ENCODE data around the gene STK17B. TPM values are rescaled to one million over a fixed set of nuclear protein-coding genes. Genes with fewer than 3 reads are reported as not detected.

The STK17B gene
- total RNA-seq, 3 donors from 2014 or later, result 51.7 to 85.8 (median 57.7) TPM

DNA sequence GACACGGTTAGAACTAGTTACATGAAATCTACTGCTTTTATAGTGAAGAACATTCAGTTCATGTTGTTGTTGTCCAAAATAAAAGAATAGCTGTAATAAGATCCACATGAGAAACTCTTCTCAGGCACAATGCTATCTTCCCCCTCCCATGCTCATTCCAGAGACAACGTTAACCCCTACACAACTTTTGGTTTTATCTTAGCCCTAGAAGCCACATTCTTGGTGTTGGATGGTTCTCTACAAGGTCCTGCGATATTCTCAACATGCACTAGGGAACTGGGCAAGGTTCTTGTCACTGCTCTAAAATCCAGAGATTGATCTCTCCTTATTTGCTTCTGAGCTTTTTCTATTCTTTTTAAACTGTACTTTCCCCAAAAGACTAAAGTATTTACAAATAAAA lies 51.5 kb downstream of the STK17B start:
- no peak overlapping the region for H3K4me3 ChIP-seq
- no peaks in the 10 kb centered on the region for H3K9me3 ChIP-seq
- intact Hi-C loops (cut with DNase I; ENCODE audit: low total_unique reads), result no loop called here
- H3K27me3 ChIP-seq, result no peaks in the 10 kb centered on the region
- H3K27ac ChIP-seq, result peak overlapping the region; percentile 64 to 65
- TF ChIP-seq, protein P1, sequence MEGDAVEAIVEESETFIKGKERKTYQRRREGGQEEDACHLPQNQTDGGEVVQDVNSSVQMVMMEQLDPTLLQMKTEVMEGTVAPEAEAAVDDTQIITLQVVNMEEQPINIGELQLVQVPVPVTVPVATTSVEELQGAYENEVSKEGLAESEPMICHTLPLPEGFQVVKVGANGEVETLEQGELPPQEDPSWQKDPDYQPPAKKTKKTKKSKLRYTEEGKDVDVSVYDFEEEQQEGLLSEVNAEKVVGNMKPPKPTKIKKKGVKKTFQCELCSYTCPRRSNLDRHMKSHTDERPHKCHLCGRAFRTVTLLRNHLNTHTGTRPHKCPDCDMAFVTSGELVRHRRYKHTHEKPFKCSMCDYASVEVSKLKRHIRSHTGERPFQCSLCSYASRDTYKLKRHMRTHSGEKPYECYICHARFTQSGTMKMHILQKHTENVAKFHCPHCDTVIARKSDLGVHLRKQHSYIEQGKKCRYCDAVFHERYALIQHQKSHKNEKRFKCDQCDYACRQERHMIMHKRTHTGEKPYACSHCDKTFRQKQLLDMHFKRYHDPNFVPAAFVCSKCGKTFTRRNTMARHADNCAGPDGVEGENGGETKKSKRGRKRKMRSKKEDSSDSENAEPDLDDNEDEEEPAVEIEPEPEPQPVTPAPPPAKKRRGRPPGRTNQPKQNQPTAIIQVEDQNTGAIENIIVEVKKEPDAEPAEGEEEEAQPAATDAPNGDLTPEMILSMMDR (IDR thresholded peaks at IDR 0.05), result no peak
- no peak for TF ChIP-seq POLR2AphosphoS5 (IDR thresholded peaks at IDR 0.05)
- no peak for TF ChIP-seq POLR2A (IDR thresholded peaks at IDR 0.05)
- H3K4me1 ChIP-seq, result no peaks in the 10 kb centered on the region
- H3K36me3 ChIP-seq, result no peaks in the 10 kb centered on the region
- DNase-seq (ENCODE audit: low spot score in 2 of 2), result no peak

DNA sequence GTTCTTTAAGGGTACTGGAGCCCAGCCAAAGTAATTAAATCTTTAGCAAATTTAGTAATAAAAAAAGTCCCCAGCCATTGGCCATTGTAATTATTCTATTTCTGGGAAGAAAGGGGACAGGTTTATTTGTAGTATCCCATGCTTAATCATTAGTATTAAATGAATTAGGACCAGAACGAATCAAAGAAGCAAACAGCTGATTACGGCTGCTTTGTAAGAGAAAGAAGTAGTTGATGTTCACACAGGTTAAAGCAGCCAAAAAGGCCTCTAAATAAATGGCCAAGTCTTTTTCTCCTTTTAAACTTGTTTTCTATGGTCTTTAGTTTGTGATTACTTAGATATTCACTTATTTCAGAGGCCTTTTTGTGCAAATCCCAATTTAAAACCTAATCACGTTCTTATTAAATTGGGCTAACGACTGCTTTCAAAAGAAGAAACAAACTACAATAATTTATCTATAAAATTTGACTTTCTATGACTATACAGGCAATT lies 54.1 kb downstream of the STK17B start:
- DNase-seq (ENCODE audit: low spot score in 2 of 2), result no peak
- Histone ChIP-seq H3K9me3 (no peaks in the 10 kb centered on the region), H3K27me3 (no peaks in the 10 kb centered on the region), H3K4me3 (no peak overlapping the region), H3K4me1 (peaks cover 0 to 5% of the 10 kb centered on the region in 2 donors), H3K36me3 (no peaks in the 10 kb centered on the region), H3K27ac (no peak overlapping the region)
- TF ChIP-seq, protein P1 (IDR thresholded peaks at IDR 0.05), result no peak
- intact Hi-C loops (cut with DNase I; ENCODE audit: low total_unique reads), result no loop called here

DNA sequence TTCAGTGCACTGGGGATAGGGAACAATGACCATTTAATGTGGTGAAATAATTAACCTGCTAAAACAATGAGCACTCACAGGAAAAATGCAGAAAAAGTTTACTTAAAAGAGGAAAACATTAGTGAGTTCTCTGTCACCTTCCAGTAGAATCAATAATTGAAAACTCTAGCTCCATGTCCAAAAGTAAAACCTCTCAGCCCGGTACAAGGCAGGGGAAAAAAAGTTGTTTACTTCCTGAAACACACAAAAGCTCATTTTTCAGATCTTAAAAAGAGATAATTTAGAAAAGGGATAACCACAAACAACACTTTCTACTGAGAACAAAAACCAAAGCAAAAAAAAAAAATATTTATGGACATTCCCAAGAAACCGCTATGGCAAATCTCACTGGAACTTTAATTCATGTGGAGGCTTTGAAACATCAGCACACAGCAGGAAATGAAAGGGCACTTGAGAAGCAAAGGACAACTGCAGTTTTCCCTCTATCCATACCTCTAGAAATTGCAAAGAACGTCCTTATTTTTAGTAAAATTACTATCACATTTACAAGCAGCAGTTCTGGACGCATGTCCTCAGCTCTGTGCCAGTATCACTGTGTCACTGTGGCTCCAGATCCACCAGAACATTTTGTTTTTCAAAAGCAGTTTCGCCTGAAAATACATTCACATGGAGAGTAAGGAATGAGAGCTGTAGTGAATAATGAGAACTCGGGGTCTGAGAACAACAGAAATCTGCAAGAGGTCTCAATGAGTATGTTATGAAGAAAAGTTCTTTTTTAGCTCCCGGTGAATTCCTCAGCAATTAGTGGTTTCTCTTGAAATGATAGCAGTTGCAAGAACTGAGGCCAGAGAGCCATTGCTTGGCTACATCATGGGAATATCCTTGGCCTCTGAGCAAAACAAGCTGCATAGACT lies 58.1 kb downstream of the STK17B start:
- Histone ChIP-seq H3K27ac (peak overlapping the region; percentile 69 to 70), H3K36me3 (no peaks in the 10 kb centered on the region), H3K9me3 (no peaks in the 10 kb centered on the region), H3K27me3 (no peaks in the 10 kb centered on the region), H3K4me1 (peaks cover 0 to 5% of the 10 kb centered on the region in 2 donors), H3K4me3 (peak overlapping the region in 1 of 3 donors; percentile 4)
- no peak for DNase-seq (ENCODE audit: low spot score in 2 of 2)
- TF ChIP-seq, protein P1 (IDR thresholded peaks at IDR 0.05), result no peak
- peak in 1 of 3 donors; percentile 51 for TF ChIP-seq POLR2AphosphoS5 (IDR thresholded peaks at IDR 0.05)
- intact Hi-C loops (cut with DNase I; ENCODE audit: low total_unique reads), result no loop called here

DNA sequence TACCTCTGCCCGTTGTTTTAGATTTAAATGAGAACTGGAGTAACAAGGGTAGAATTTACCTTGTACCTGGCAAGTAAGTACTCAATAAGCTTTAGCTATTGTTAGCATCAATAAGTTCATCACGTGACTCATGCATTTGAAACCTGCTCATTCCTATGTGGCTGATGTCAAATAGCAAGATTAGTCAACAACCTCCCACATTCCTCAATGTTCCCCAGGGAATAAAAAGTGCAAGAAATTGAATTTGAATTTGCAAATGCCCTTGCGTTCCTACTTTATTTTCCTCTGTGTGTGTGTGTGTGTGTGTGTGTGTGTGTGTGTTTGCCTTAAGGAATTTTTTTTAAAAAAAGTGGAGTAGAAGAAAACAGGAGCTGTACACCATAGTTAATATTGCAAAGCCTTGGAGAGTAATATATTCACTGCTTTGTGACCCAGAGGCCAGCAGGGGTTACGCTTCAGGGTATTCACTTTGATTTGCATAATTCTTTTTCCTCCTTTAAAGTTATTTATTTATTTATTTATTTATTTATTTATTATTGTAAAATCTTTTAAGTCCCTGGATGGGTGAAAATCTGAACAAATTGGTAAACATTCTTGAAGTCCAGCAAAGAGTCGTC lies 58.9 kb downstream of the STK17B start:
- peak overlapping the region; percentile 69 to 70 for H3K27ac ChIP-seq
- no peak for DNase-seq (ENCODE audit: low spot score in 2 of 2)
- H3K27me3 ChIP-seq, result no peaks in the 10 kb centered on the region
- no peak overlapping the region for H3K4me3 ChIP-seq
- TF ChIP-seq, protein P1 (IDR thresholded peaks at IDR 0.05), result no peak
- TF ChIP-seq POLR2AphosphoS5 (IDR thresholded peaks at IDR 0.05), result no peak
- no peak for TF ChIP-seq POLR2A (IDR thresholded peaks at IDR 0.05)
- peaks cover 0 to 5% of the 10 kb centered on the region in 2 donors for H3K4me1 ChIP-seq
- intact Hi-C loops (cut with DNase I; ENCODE audit: low total_unique reads), result no loop called here
- no peaks in the 10 kb centered on the region for H3K9me3 ChIP-seq
- H3K36me3 ChIP-seq, result no peaks in the 10 kb centered on the region

DNA sequence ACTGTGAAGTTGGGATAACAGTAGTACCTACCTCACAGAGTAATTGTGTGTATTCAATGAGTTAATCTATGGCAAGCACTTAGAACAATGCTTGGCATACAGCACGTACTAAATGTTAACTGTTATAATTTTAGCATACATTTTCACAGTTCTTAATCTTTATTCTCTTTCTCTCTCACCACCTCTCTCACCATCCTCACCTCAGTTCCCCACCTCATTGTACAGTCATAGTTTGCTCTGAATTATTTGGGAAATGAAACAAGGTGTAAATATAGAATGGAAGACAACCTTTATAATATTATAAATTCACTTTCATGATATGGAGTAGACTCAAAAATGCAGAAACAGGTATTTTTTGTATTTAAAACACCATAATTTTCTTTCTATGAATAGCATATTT lies 62.8 kb downstream of the STK17B start:
- intact Hi-C loops (cut with DNase I; ENCODE audit: low total_unique reads), result no loop called here
- Histone ChIP-seq H3K4me3 (no peak overlapping the region), H3K27me3 (no peaks in the 10 kb centered on the region), H3K9me3 (no peaks in the 10 kb centered on the region), H3K36me3 (no peaks in the 10 kb centered on the region), H3K4me1 (peaks cover 0 to 2% of the 10 kb centered on the region in 2 donors), H3K27ac (no peak overlapping the region)
- TF ChIP-seq, protein P1 (IDR thresholded peaks at IDR 0.05), result no peak
- TF ChIP-seq POLR2A (IDR thresholded peaks at IDR 0.05) (no peak), POLR2AphosphoS5 (IDR thresholded peaks at IDR 0.05) (no peak)
- DNase-seq (ENCODE audit: low spot score in 2 of 2), result no peak
